Adrenal gland (tissue), 12 donors: ENCODE measurements around the gene RASGRP2. TPM values are rescaled to one million over a fixed set of nuclear protein-coding genes. Genes with fewer than 3 reads are reported as not detected.

Experiments
- DNase-seq, 7 donors: peaks; one replicate each; pipeline ENCODE4 v3.0.0-alpha.2; 2019 to 2020
- H3K27ac ChIP-seq, 5 donors: fragments of 200-600 bp; sonication (generic) in 4 of 5; 1 replicate in 3 of 5; 2 replicates in 2 of 5; pipeline versions ENCODE4 v1.5.1 to v1.8.0; 2016 to 2020; ENCODE audit warnings: mild to moderate bottlenecking in 1 of 5
- H3K27me3 ChIP-seq: fragments of 200-600 bp; 2 replicates; pipeline ENCODE4 v1.8.0; 2021
- H3K36me3 ChIP-seq, 2 donors: fragments of 200-600 bp; replicated peaks in 1 of 2; 1 replicate in 1 of 2; 2 replicates in 1 of 2; pipeline versions ENCODE4 v1.5.1 to v1.8.0; 2018 to 2022
- H3K4me1 ChIP-seq, 2 donors: fragments of 200-600 bp; replicated peaks in 1 of 2; 1 replicate in 1 of 2; 2 replicates in 1 of 2; pipeline versions ENCODE4 v1.5.1 to v1.8.0; 2018 to 2021
- H3K4me3 ChIP-seq, 4 donors: fragments of 200-600 bp; sonication (generic) in 3 of 4; one replicate each; pipeline ENCODE4 v1.5.1; 2016 to 2018
- H3K9me3 ChIP-seq, 3 donors: fragments of 200-600 bp; sonication (generic) in 1 of 3; replicated peaks in 1 of 3; 1 replicate in 2 of 3; 2 replicates in 1 of 3; pipeline versions ENCODE4 v1.5.1 to v1.8.0; 2016 to 2021
- CTCF ChIP-seq, 6 experiments: fragments of 450-650 bp in 4 of 6; fragments of 200-600 bp in 2 of 6; sonication (generic) in 1 of 6; IDR thresholded peaks; 1 replicate in 5 of 6; 2 replicates in 1 of 6; pipeline versions ENCODE4 v1.5.1 to v1.8.0; 2016 to 2021; ENCODE audit warnings: antibody characterized with exemption in 6 of 6, mild to moderate bottlenecking in 2 of 6, moderate library complexity in 1 of 6
- POLR2A ChIP-seq, 2 donors: fragments of 450-650 bp; IDR thresholded peaks; one replicate each; pipeline ENCODE4 v1.6.1; 2017; ENCODE audit warnings: antibody characterized with exemption in 2 of 2, mild to moderate bottlenecking in 2 of 2, moderate library complexity in 1 of 2
- WGBS, 4 donors: extraction: QIAGEN DNeasy Blood & Tissue Kit in 2 of 4; methylation state at CpG; one replicate each; pipeline versions ENCODE4 v1.1.5 to v1.1.7; 2013 to 2017; 5-methylcytosine and 5-hydroxymethylcytosine counted together
- intact Hi-C, 2 donors: fragments of 100-400 bp; cut with DNase I; formaldehyde crosslinking; loops; one replicate each; pipeline versions ENCODE4 v1.14.1 to v1.15.0; 2022 to 2023
- polyA plus RNA-seq, 3 donors: library from polyadenylated mRNA; stranded (reverse); fragments of 200-250 nt in 2 of 3; fragments of 350-450 nt in 1 of 3; fragmentation: Illumina TruSeq in 1 of 3; extraction: RNeasy Lipid Tissue Mini Kit (QIAGEN cat#74804) in 1 of 3; gene quantifications; one replicate each; pipeline ENCODE4 v1.2.3, GENCODE V29; 2013 to 2014
- total RNA-seq, 9 donors: library from RNA; depleted of rRNA in 4 of 9; stranded (reverse); fragments of >200 nt in 4 of 9; fragments of 120-200 nt in 1 of 9; fragmentation: NEBNext Ultra II Directional in 1 of 9; extraction: Animal tissue kit (Norgen Biotek cat#: 25700) in 1 of 9; gene quantifications; one replicate each; pipeline versions ENCODE4 v1.1.0 to v1.2.4, GENCODE V29; 2013 to 2023
- donor health status: healthy with polysubstance abuse.
- donor health status: Bipolar disorder and iron deficiency.
- donor health status: DM: yes; HTN: yes; CAD: no.
- donor health status: DM: no; HTN: no; CAD: no.
- donor health status: DM: no; HTN: no; CAD: no.
- donor health status: DM: yes; HTN: yes; CAD: no.

The RASGRP2 gene
- total and polyA plus RNA-seq, 12 donors: 3.6 to 81.9 (median 12.3) TPM

GRCh38 chr11:64726867-64727530 lies 16.9 kb downstream of the RASGRP2 start:
- WGBS, 4 donors: 57 to 74% (median 69%) methylated on average over 6 to 7 of the region's 7 CpGs
- no peak for TF ChIP-seq CTCF (IDR thresholded peaks at IDR 0.05)
- TF ChIP-seq POLR2A (IDR thresholded peaks at IDR 0.05): no peak
- Histone ChIP-seq H3K27me3 (no peaks in the 10 kb centered on the region), H3K9me3 (no peaks in the 10 kb centered on the region), H3K4me1 (peaks cover 3 to 6% of the 10 kb centered on the region in 2 donors), H3K27ac (no peak overlapping the region), H3K4me3 (no peak overlapping the region), H3K36me3 (no peaks in the 10 kb centered on the region)
- DNase-seq: peak in 1 of 7 donors; percentile 11
- intact Hi-C loops: no loop called here

GRCh38 chr11:64726211-64726641 lies 17.7 kb downstream of the RASGRP2 start:
- 48 to 80% (median 55%) methylated on average over 1 to 9 of the region's 9 CpGs for WGBS, 4 donors
- no peak for TF ChIP-seq POLR2A (IDR thresholded peaks at IDR 0.05)
- DNase-seq: no peak
- H3K36me3 ChIP-seq: no peaks in the 10 kb centered on the region
- no peak overlapping the region for H3K4me3 ChIP-seq
- intact Hi-C loops: no loop called here
- no peaks in the 10 kb centered on the region for H3K27me3 ChIP-seq
- peaks cover 3 to 6% of the 10 kb centered on the region in 2 donors for H3K4me1 ChIP-seq
- no peaks in the 10 kb centered on the region for H3K9me3 ChIP-seq
- no peak overlapping the region for H3K27ac ChIP-seq

GRCh38 chr11:64724863-64725532 lies 18.9 kb downstream of the RASGRP2 start:
- no peak for DNase-seq
- H3K4me1 ChIP-seq: peaks cover 3 to 6% of the 10 kb centered on the region in 2 donors
- intact Hi-C loops: loop anchor here in 1 of 2 donors (5.0 kb wide), 1 partner anchor 38 kb away; no protein-coding TSS in a partner anchor
- no peak overlapping the region for H3K27ac ChIP-seq
- no peaks in the 10 kb centered on the region for H3K27me3 ChIP-seq
- H3K9me3 ChIP-seq: no peaks in the 10 kb centered on the region
- TF ChIP-seq CTCF (IDR thresholded peaks at IDR 0.05): no peak
- TF ChIP-seq POLR2A (IDR thresholded peaks at IDR 0.05): no peak
- no peak overlapping the region for H3K4me3 ChIP-seq
- no peaks in the 10 kb centered on the region for H3K36me3 ChIP-seq
- WGBS, 4 donors: 54 to 79% (median 73%) methylated on average over 3 to 7 of the region's 7 CpGs

- peaks cover 3 to 6% of the 10 kb centered on the region in 2 donors for H3K4me1 ChIP-seq
- H3K27ac ChIP-seq: no peak overlapping the region
- no peak for TF ChIP-seq POLR2A (IDR thresholded peaks at IDR 0.05)
- TF ChIP-seq CTCF (IDR thresholded peaks at IDR 0.05): no peak
- no peak overlapping the region for H3K4me3 ChIP-seq
- WGBS, 4 donors: 58 to 63% (median 60%) methylated on average over 8 to 9 of the region's 9 CpGs
- DNase-seq: peak in 1 of 7 donors; percentile 19
- no peaks in the 10 kb centered on the region for H3K27me3 ChIP-seq
- intact Hi-C loops: loop anchor here in 1 of 2 donors (5.0 kb wide), 1 partner anchor 37 kb away; no protein-coding TSS in a partner anchor
- H3K36me3 ChIP-seq: no peaks in the 10 kb centered on the region
- no peaks in the 10 kb centered on the region for H3K9me3 ChIP-seq
Observed at GRCh38 chr11:64723907-64724862, 19.8 kb downstream of the RASGRP2 start.
